CD14-positive monocyte (primary cell): ENCODE data around the gene SLX9. TPM values are rescaled to one million over a fixed set of nuclear protein-coding genes. Genes with fewer than 3 reads are reported as not detected.
A peak's percentile ranks its signal among the peaks of the same experiment; 100 is the strongest.

Experiments used
- DNase-seq, 3 donors: peaks; one replicate each; pipeline ENCODE4 v3.0.0-alpha.2; 2011 to 2022
- H2AFZ ChIP-seq: 2 replicates; pipeline ENCODE4 v1.6.0; 2012; ENCODE audit warnings: mild to moderate bottlenecking, low read depth, low read length, inconsistent platforms; ENCODE audit not compliant: insufficient read depth, poor library complexity, severe bottlenecking
- H3K27ac ChIP-seq, 2 donors: 1 replicate in 1 of 2; 2 replicates in 1 of 2; pipeline ENCODE4 v1.5.1; 2012 to 2013; ENCODE audit warnings: low read length in 2 of 2, control low read depth in 1 of 2, inconsistent platforms in 1 of 2, low read depth in 1 of 2, mild to moderate bottlenecking in 1 of 2
- H3K27me3 ChIP-seq, 2 donors: one replicate each; pipeline versions ENCODE4 v1.6.0 to v1.6.1; 2011 to 2013; ENCODE audit warnings: low read length in 2 of 2; ENCODE audit not compliant: control insufficient read depth in 2 of 2, insufficient read depth in 2 of 2
- H3K36me3 ChIP-seq, 2 donors: replicated peaks in 1 of 2; 1 replicate in 1 of 2; 2 replicates in 1 of 2; pipeline versions ENCODE4 v1.5.1 to v1.6.1; 2012 to 2013; ENCODE audit warnings: low read length in 2 of 2, control low read depth in 1 of 2, inconsistent platforms in 1 of 2, mild to moderate bottlenecking in 1 of 2; ENCODE audit not compliant: insufficient read depth in 2 of 2, control insufficient read depth in 1 of 2
- H3K4me1 ChIP-seq, 2 donors: 1 replicate in 1 of 2; 2 replicates in 1 of 2; pipeline versions ENCODE4 v1.5.1 to v1.6.1; 2012 to 2013; ENCODE audit warnings: low read length in 2 of 2, control low read depth in 1 of 2, inconsistent platforms in 1 of 2, mild to moderate bottlenecking in 1 of 2, moderate library complexity in 1 of 2; ENCODE audit not compliant: insufficient read depth in 2 of 2, control insufficient read depth in 1 of 2
- H3K4me2 ChIP-seq: replicated peaks from 2 replicates; pipeline ENCODE3; 2012; ENCODE audit warnings: low read length, moderate library complexity, mild to moderate bottlenecking; ENCODE audit not compliant: poor library complexity, severe bottlenecking; ENCODE audit errors: extremely low read depth
- H3K4me3 ChIP-seq, 3 experiments: fragments of 200-600 bp in 1 of 3; sonication (generic) in 1 of 3; replicated peaks in 1 of 3; 1 replicate in 2 of 3; 2 replicates in 1 of 3; pipeline ENCODE4 v1.5.1; 2011 to 2013; ENCODE audit warnings: low read length in 3 of 3, mild to moderate bottlenecking in 3 of 3, control low read depth in 2 of 3, low read depth in 2 of 3, inconsistent platforms in 1 of 3, moderate library complexity in 1 of 3
- H3K79me2 ChIP-seq: 2 replicates; pipeline ENCODE4 v1.6.0; 2012; ENCODE audit warnings: mild to moderate bottlenecking, control low read depth, inconsistent platforms, low read length, moderate library complexity; ENCODE audit not compliant: insufficient read depth
- H3K9ac ChIP-seq: 2 replicates; pipeline ENCODE4 v1.6.0; 2017; ENCODE audit warnings: low read length, mild to moderate bottlenecking; ENCODE audit not compliant: insufficient read depth, poor library complexity, severe bottlenecking
- H3K9me3 ChIP-seq, 2 donors: replicated peaks in 1 of 2; 1 replicate in 1 of 2; 2 replicates in 1 of 2; pipeline versions ENCODE4 v1.5.1 to v1.6.1; 2012 to 2013; ENCODE audit warnings: low read length in 2 of 2, control low read depth in 1 of 2; ENCODE audit not compliant: control insufficient read depth in 1 of 2, insufficient read depth in 1 of 2
- H4K20me1 ChIP-seq: 2 replicates; pipeline ENCODE4 v1.6.0; 2012; ENCODE audit warnings: mild to moderate bottlenecking, low read length, control low read depth, moderate library complexity; ENCODE audit not compliant: insufficient read depth
- H3K27ac Mint-ChIP-seq, 7 donors: one replicate each; pipeline ENCODE4 v1.8.0; 2020; ENCODE audit warnings: mild to moderate bottlenecking in 7 of 7, mixed read lengths in 7 of 7, moderate library complexity in 6 of 7, inconsistent platforms in 2 of 7
- H3K27me3 Mint-ChIP-seq, 3 donors: one replicate each; pipeline ENCODE4 v1.8.0; 2021 to 2022; ENCODE audit warnings: low read depth in 3 of 3, mild to moderate bottlenecking in 3 of 3, mixed read lengths in 3 of 3, moderate library complexity in 3 of 3, inconsistent platforms in 1 of 3
- H3K36me3 Mint-ChIP-seq, 2 donors: one replicate each; pipeline ENCODE4 v1.8.0; 2020; ENCODE audit warnings: mixed read lengths in 2 of 2, inconsistent platforms in 1 of 2, mild to moderate bottlenecking in 1 of 2
- H3K4me1 Mint-ChIP-seq: one replicate; pipeline ENCODE4 v1.8.0; 2020; ENCODE audit warnings: mild to moderate bottlenecking, mixed read lengths
- H3K4me3 Mint-ChIP-seq, 2 donors: one replicate each; pipeline ENCODE4 v1.8.0; 2020; ENCODE audit warnings: mild to moderate bottlenecking in 2 of 2, mixed read lengths in 2 of 2, moderate library complexity in 1 of 2
- H3K9me3 Mint-ChIP-seq, 7 donors: one replicate each; pipeline ENCODE4 v1.8.0; 2020 to 2022; ENCODE audit warnings: mixed read lengths in 7 of 7, mild to moderate bottlenecking in 6 of 7, moderate library complexity in 6 of 7, inconsistent platforms in 2 of 7
- CTCF ChIP-seq: fragments of 200-600 bp; IDR thresholded peaks from one replicate; pipeline ENCODE4 v1.8.0; 2022; ENCODE audit warnings: antibody characterized with exemption, mild to moderate bottlenecking
- WGBS: methylation state at CpG from one replicate; pipeline ENCODE4 v1.1.5; 2013; ENCODE audit warnings: missing lambda C conversion rate; ENCODE audit not compliant: insufficient coverage; 5-methylcytosine and 5-hydroxymethylcytosine counted together
- intact Hi-C, 2 donors: fragments of 100-400 bp; cut with micrococcal nuclease; formaldehyde crosslinking; loops; one replicate each; pipeline versions ENCODE4 v1.15.0 to v1.15.1; 2023
- polyA plus RNA-seq, 3 donors: library from polyadenylated mRNA; depleted of rRNA in 1 of 3; unstranded in 2 of 3; stranded (reverse) in 1 of 3; fragments of 300-500 nt in 2 of 3; fragments of >200 nt in 1 of 3; fragmentation: Illumina TruSeq in 2 of 3; gene quantifications; 1 replicate in 2 of 3; 2 replicates in 1 of 3; pipeline ENCODE4 v1.2.3, GENCODE V29; 2012 to 2021

Gene SLX9
- polyA plus RNA-seq, 3 donors, result 7.5 to 9.0 (median 9.0) TPM

- 90% methylated on average over 32 of the region's 40 CpGs for WGBS
Measured at GRCh38 chr21:45004481-45005247, 64.8 kb downstream of the SLX9 start.

GRCh38 chr21:45006536-45007095 lies 66.8 kb downstream of the SLX9 start:
- Histone ChIP-seq H3K36me3 (no peaks in the 10 kb centered on the region), H3K4me3 (no peak overlapping the region), H3K9ac (no peak overlapping the region), H3K4me2 (no peak overlapping the region), H3K79me2 (no peaks in the 10 kb centered on the region), H3K4me1 (no peaks in the 10 kb centered on the region), H3K9me3 (no peaks in the 10 kb centered on the region), H3K27ac (no peak overlapping the region), H4K20me1 (no peaks in the 10 kb centered on the region), H2AFZ (no peak overlapping the region), H3K27me3 (peaks cover 3 to 10% of the 10 kb centered on the region in 2 donors)
- whole genome bisulfite sequencing, result 90% methylated on average over 7 of the region's 9 CpGs
- Mint-ChIP-seq H3K27ac (no peak overlapping the region), H3K36me3 (no peaks in the 10 kb centered on the region), H3K27me3 (peaks cover 17 to 39% (median 20%) of the 10 kb centered on the region in 3 donors), H3K4me3 (peak overlapping the region in 1 of 2 donors; percentile 51), H3K4me1 (no peaks in the 10 kb centered on the region), H3K9me3 (peaks cover 3 to 11% (median 5%) of the 10 kb centered on the region in 7 donors)
- intact Hi-C loops, result no loop called here
- DNase-seq, result no peak
- TF ChIP-seq CTCF, result no peak

More at GRCh38 chr21:45004481-45005247, 64.8 kb downstream of the SLX9 start:
- Histone ChIP-seq H2AFZ (no peak overlapping the region), H3K4me3 (no peak overlapping the region), H3K27me3 (peaks cover 3 to 7% of the 10 kb centered on the region in 2 donors), H3K36me3 (no peaks in the 10 kb centered on the region), H4K20me1 (no peaks in the 10 kb centered on the region), H3K9me3 (no peaks in the 10 kb centered on the region), H3K27ac (no peak overlapping the region), H3K79me2 (no peaks in the 10 kb centered on the region), H3K9ac (no peak overlapping the region), H3K4me2 (no peak overlapping the region), H3K4me1 (no peaks in the 10 kb centered on the region)
- Mint-ChIP-seq H3K36me3 (no peaks in the 10 kb centered on the region), H3K4me3 (no peak overlapping the region), H3K27ac (no peak overlapping the region), H3K9me3 (peaks cover 3 to 11% (median 5%) of the 10 kb centered on the region in 7 donors), H3K27me3 (peaks cover 12 to 30% (median 21%) of the 10 kb centered on the region in 3 donors), H3K4me1 (no peaks in the 10 kb centered on the region)
- no peak for TF ChIP-seq CTCF
- intact Hi-C loops, result no loop called here
- no peak for DNase-seq
